ENCODE data around the gene ZNF782.
A peak's percentile ranks its signal among the peaks of the same experiment; 100 is the strongest.
"Not testable (repeated sequence)": the region's sequence is repeated elsewhere in the genome, so short reads cannot be mapped to it uniquely, and the experiment has no call there.

Gene ZNF782

GRCh38 chr9:96853781-96854650 is at the start of gene ZNF782:
ZNF782 (minus strand) TSS chr9:96854514; CDS start chr9:96851961, 2,553 bp downstream.
- no peak for TF ChIP-seq JUND (IDR thresholded peaks at IDR 0.05; ENCODE audit: low read depth)

GRCh38 chr9:96900010-96900409 is 45.7 kb upstream of the ZNF782 start:
- DNase-seq (ENCODE audit: low read depth in 1 of 2, low spot score in 1 of 2); in situ Hi-C loops (cut with HindIII; ENCODE audit: low pct_unique_long_range_greater_than_20kb, low sequenced_read_pairs): not testable (repeated sequence)

More at GRCh38 chr9:96853781-96854650, at the start of gene ZNF782:
- DNase-seq (ENCODE audit: low read depth in 1 of 2, low spot score in 1 of 2), result peak; percentile 35 to 94
- in situ Hi-C loops (cut with HindIII; ENCODE audit: low pct_unique_long_range_greater_than_20kb, low sequenced_read_pairs), result no loop called here

- in situ Hi-C loops (cut with HindIII; ENCODE audit: low pct_unique_long_range_greater_than_20kb, low sequenced_read_pairs), result no loop called here
- no peak for DNase-seq (ENCODE audit: low read depth in 1 of 2, low spot score in 1 of 2)
- TF ChIP-seq JUND (IDR thresholded peaks at IDR 0.05; ENCODE audit: low read depth), result no peak
These were observed 37.8 kb upstream of the ZNF782 start for GRCh38 chr9:96892131-96892530.

GRCh38 chr9:96888591-96888990 is 34.3 kb upstream of the ZNF782 start:
- in situ Hi-C loops (cut with HindIII; ENCODE audit: low pct_unique_long_range_greater_than_20kb, low sequenced_read_pairs), result no loop called here
- no peak for DNase-seq (ENCODE audit: low read depth in 1 of 2, low spot score in 1 of 2)
- no peak for TF ChIP-seq JUND (IDR thresholded peaks at IDR 0.05; ENCODE audit: low read depth)

- in situ Hi-C loops (cut with HindIII; ENCODE audit: low pct_unique_long_range_greater_than_20kb, low sequenced_read_pairs), result no loop called here
These were observed 31.1 kb upstream of the ZNF782 start for GRCh38 chr9:96885424-96885823.

GRCh38 chr9:96884443-96884842 is 30.1 kb upstream of the ZNF782 start:
- no peak for DNase-seq (ENCODE audit: low read depth in 1 of 2, low spot score in 1 of 2)
- TF ChIP-seq JUND (IDR thresholded peaks at IDR 0.05; ENCODE audit: low read depth), result no peak
- in situ Hi-C loops (cut with HindIII; ENCODE audit: low pct_unique_long_range_greater_than_20kb, low sequenced_read_pairs), result no loop called here

More at GRCh38 chr9:96885424-96885823, 31.1 kb upstream of the ZNF782 start:
- no peak for TF ChIP-seq JUND (IDR thresholded peaks at IDR 0.05; ENCODE audit: low read depth)
- no peak for DNase-seq (ENCODE audit: low read depth in 1 of 2, low spot score in 1 of 2)

- DNase-seq (ENCODE audit: low read depth in 1 of 2, low spot score in 1 of 2), result no peak
- in situ Hi-C loops (cut with HindIII; ENCODE audit: low pct_unique_long_range_greater_than_20kb, low sequenced_read_pairs), result no loop called here
- no peak for TF ChIP-seq JUND (IDR thresholded peaks at IDR 0.05; ENCODE audit: low read depth)
These were observed 29.6 kb upstream of the ZNF782 start for GRCh38 chr9:96883922-96884321.

GRCh38 chr9:96877269-96877668 is 23.0 kb upstream of the ZNF782 start:
- TF ChIP-seq JUND (IDR thresholded peaks at IDR 0.05; ENCODE audit: low read depth), result no peak
- no peak for DNase-seq (ENCODE audit: low read depth in 1 of 2, low spot score in 1 of 2)
- in situ Hi-C loops (cut with HindIII; ENCODE audit: low pct_unique_long_range_greater_than_20kb, low sequenced_read_pairs), result no loop called here

- DNase-seq (ENCODE audit: low read depth in 1 of 2, low spot score in 1 of 2), result peak; percentile 79 to 82
- in situ Hi-C loops (cut with HindIII; ENCODE audit: low pct_unique_long_range_greater_than_20kb, low sequenced_read_pairs), result no loop called here
- no peak for TF ChIP-seq JUND (IDR thresholded peaks at IDR 0.05; ENCODE audit: low read depth)
These were observed 21.3 kb upstream of the ZNF782 start for GRCh38 chr9:96875461-96876142.

GRCh38 chr9:96874947-96875460 is 20.7 kb upstream of the ZNF782 start:
- in situ Hi-C loops (cut with HindIII; ENCODE audit: low pct_unique_long_range_greater_than_20kb, low sequenced_read_pairs), result no loop called here
- no peak for DNase-seq (ENCODE audit: low read depth in 1 of 2, low spot score in 1 of 2)

GRCh38 chr9:96874201-96874785 is 20.0 kb upstream of the ZNF782 start:
- no peak for TF ChIP-seq JUND (IDR thresholded peaks at IDR 0.05; ENCODE audit: low read depth)
- in situ Hi-C loops (cut with HindIII; ENCODE audit: low pct_unique_long_range_greater_than_20kb, low sequenced_read_pairs), result no loop called here
- no peak for DNase-seq (ENCODE audit: low read depth in 1 of 2, low spot score in 1 of 2)

More at GRCh38 chr9:96874947-96875460, 20.7 kb upstream of the ZNF782 start:
- TF ChIP-seq JUND (IDR thresholded peaks at IDR 0.05; ENCODE audit: low read depth), result no peak

- TF ChIP-seq JUND (IDR thresholded peaks at IDR 0.05; ENCODE audit: low read depth), result no peak
- in situ Hi-C loops (cut with HindIII; ENCODE audit: low pct_unique_long_range_greater_than_20kb, low sequenced_read_pairs), result no loop called here
- DNase-seq (ENCODE audit: low read depth in 1 of 2, low spot score in 1 of 2), result no peak
These were observed 16.9 kb upstream of the ZNF782 start for GRCh38 chr9:96871176-96871575.

All from T47D (cell line).